ENCODE data around the gene GZF1.

Gene GZF1

GRCh38 chr20:23419995-23420901 lies 58.3 kb downstream of the GZF1 start:
- no peak for TF ChIP-seq ZFX (IDR thresholded peaks at IDR 0.05; ENCODE audit: borderline replicate concordance)
- TF ChIP-seq CTCF (IDR thresholded peaks at IDR 0.05) = no peak
- peak overlapping the region; percentile 47 for H3K27ac ChIP-seq

- TF ChIP-seq CTCF (IDR thresholded peaks at IDR 0.05) (peak; percentile 22; the same call in 1 of the 2 replicates), ZFX (IDR thresholded peaks at IDR 0.05; ENCODE audit: borderline replicate concordance) (no peak)
- peak within 1 kb of the TSS; percentile 47 for H3K27ac ChIP-seq
Measured at GRCh38 chr20:23420943-23421931, 59.3 kb downstream of the GZF1 start, which contains the start of gene NAPB. Gene NAPB (minus strand): TSS chr20:23421488. CDS start chr20:23421402, 86 bp downstream.
